ENCODE data around the gene SMIM12. TPM values are rescaled to one million over a fixed set of nuclear protein-coding genes. Genes with fewer than 3 reads are reported as not detected.

The SMIM12 gene
- total and polyA plus RNA-seq, 7 donors = 18.0 to 63.1 (median 25.3) TPM

DNA sequence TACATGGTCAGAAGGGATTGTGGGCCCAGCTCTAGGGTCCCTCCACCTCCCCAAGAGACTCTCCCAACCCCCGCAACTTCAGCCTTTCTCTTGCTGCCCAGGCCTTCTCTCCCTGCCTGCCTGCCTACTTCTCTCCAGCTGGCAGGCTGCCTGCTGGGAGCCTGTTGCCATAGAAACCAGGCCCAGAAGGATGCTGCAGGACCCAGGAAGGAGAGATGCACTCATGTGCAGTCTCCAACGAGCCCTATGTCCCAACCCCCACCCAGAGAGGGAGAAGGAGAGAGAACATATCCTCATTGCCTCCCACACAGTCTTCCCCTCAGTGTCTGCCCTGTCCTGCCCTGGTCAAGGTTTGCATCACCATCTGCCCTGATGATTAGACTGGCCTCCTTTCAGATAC is 10.8 kb upstream of the SMIM12 start:
- Histone ChIP-seq H3K27ac (no peak overlapping the region), H3K4me3 (no peak overlapping the region), H3K27me3 (peaks cover 0 to 15% (median 0%) of the 10 kb centered on the region in 3 donors), H3K4me1 (peaks cover 0 to 17% (median 10%) of the 10 kb centered on the region in 4 donors), H3K36me3 (no peaks in the 10 kb centered on the region), H3K9me3 (no peaks in the 10 kb centered on the region)
- TF ChIP-seq, protein P1, sequence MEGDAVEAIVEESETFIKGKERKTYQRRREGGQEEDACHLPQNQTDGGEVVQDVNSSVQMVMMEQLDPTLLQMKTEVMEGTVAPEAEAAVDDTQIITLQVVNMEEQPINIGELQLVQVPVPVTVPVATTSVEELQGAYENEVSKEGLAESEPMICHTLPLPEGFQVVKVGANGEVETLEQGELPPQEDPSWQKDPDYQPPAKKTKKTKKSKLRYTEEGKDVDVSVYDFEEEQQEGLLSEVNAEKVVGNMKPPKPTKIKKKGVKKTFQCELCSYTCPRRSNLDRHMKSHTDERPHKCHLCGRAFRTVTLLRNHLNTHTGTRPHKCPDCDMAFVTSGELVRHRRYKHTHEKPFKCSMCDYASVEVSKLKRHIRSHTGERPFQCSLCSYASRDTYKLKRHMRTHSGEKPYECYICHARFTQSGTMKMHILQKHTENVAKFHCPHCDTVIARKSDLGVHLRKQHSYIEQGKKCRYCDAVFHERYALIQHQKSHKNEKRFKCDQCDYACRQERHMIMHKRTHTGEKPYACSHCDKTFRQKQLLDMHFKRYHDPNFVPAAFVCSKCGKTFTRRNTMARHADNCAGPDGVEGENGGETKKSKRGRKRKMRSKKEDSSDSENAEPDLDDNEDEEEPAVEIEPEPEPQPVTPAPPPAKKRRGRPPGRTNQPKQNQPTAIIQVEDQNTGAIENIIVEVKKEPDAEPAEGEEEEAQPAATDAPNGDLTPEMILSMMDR (IDR thresholded peaks at IDR 0.05) = no peak
- TF ChIP-seq EP300 (IDR thresholded peaks at IDR 0.05) = no peak
- TF ChIP-seq POLR2A (IDR thresholded peaks at IDR 0.05) = no peak
- no peak for TF ChIP-seq POLR2AphosphoS5 (IDR thresholded peaks at IDR 0.05)
- intact Hi-C loops (cut with DNase I) = no loop called here
- DNase-seq = no peak
- 49 to 63% methylated on average over 2 of the region's 2 CpGs for WGBS, 2 donors

DNA sequence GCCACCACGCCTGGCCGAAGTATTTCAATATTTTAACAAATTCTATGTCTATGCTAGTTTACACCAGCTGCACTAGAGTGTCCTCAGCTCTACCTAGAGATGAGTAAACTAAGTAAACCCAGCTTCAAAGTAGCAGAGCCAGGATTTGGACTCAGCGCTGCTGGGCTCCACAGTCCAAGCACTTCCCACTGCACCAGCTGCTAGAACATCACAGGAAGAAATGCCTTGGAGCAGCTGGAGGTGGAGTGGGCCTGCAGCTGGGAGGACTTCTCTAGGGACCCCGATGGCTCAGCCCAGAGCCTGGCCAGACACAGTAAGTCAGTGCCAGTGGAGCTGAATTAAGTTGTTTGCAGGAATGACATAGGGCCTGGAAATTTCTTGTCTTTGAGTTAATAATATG is 10.2 kb upstream of the SMIM12 start:
- no peak overlapping the region for H3K4me3 ChIP-seq
- peaks cover 0 to 19% (median 12%) of the 10 kb centered on the region in 4 donors for H3K4me1 ChIP-seq
- no peak for DNase-seq
- 91 to 92% methylated on average over 4 of the region's 4 CpGs for WGBS, 2 donors
- no peak overlapping the region for H3K27ac ChIP-seq
- intact Hi-C loops (cut with DNase I) = loop anchor here (5.0 kb wide), 2 partner anchors 82 to 113 kb away; no protein-coding TSS in a partner anchor
- no peak for TF ChIP-seq POLR2AphosphoS5 (IDR thresholded peaks at IDR 0.05)
- TF ChIP-seq, protein P1 (IDR thresholded peaks at IDR 0.05) = no peak
- no peak for TF ChIP-seq POLR2A (IDR thresholded peaks at IDR 0.05)
- no peak for TF ChIP-seq EP300 (IDR thresholded peaks at IDR 0.05)
- no peaks in the 10 kb centered on the region for H3K36me3 ChIP-seq
- peaks cover 0 to 8% (median 0%) of the 10 kb centered on the region in 3 donors for H3K27me3 ChIP-seq
- H3K9me3 ChIP-seq = no peaks in the 10 kb centered on the region

DNA sequence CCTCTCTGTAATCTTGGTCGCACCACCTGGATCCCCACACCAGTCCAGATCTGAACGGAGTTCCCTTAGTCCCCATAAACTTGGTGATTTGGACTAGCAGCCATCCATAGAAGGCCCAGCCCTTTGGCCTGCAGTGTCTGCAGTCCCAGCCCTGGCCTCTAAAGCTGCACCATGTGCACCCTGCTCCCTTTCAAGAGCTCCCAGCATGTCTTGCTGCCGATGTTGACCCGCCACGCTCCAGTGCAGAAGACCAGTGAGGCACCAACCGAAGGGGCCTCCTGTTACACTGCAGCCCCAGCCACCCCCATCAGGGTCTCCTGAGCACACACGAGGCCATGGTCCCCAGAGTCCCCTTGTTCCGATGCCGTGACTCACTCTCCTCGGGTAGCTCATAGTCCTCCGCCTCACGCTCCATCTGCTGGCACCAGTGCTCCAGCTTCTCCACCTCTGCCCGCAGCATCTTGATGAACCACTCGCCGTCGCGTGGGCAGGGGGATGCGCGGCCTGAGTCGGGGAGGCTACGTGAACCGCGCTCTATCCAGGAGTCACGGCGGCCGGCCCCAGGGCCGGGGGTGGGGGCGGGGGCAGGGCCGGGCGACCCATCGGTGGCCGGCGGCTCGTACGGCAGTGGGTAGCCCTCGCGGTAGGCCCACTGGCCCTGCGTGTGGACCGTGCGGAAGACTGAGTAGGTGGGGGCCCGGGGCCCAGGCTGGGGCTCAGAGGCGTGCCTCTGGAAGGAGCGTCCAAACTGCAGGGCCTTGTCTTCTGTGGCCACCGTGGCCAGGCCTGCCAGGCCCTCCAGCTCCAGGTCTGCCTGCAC is 8.9 kb upstream of the SMIM12 start:
- Histone ChIP-seq H3K4me3 (no peak overlapping the region), H3K27ac (no peak overlapping the region), H3K4me1 (peaks cover 0 to 19% (median 12%) of the 10 kb centered on the region in 4 donors), H3K27me3 (no peaks in the 10 kb centered on the region), H3K36me3 (no peaks in the 10 kb centered on the region), H3K9me3 (no peaks in the 10 kb centered on the region)
- 94 to 95% methylated on average over 44 of the region's 44 CpGs for WGBS, 2 donors
- intact Hi-C loops (cut with DNase I) = loop anchor here (5.0 kb wide), 2 partner anchors 81 to 114 kb away; no protein-coding TSS in a partner anchor
- DNase-seq = no peak
- TF ChIP-seq EP300 (IDR thresholded peaks at IDR 0.05) (no peak), POLR2A (IDR thresholded peaks at IDR 0.05) (no peak), POLR2AphosphoS5 (IDR thresholded peaks at IDR 0.05) (no peak)
- TF ChIP-seq, protein P1 (IDR thresholded peaks at IDR 0.05) = no peak

- TF ChIP-seq POLR2AphosphoS5 (IDR thresholded peaks at IDR 0.05) (no peak), EP300 (IDR thresholded peaks at IDR 0.05) (no peak), POLR2A (IDR thresholded peaks at IDR 0.05) (no peak)
- TF ChIP-seq, protein P1 (IDR thresholded peaks at IDR 0.05) = no peak
- H3K27ac ChIP-seq = no peak overlapping the region
- no peak overlapping the region for H3K4me3 ChIP-seq
- H3K4me1 ChIP-seq = peaks cover 0 to 19% (median 12%) of the 10 kb centered on the region in 4 donors
- no peaks in the 10 kb centered on the region for H3K9me3 ChIP-seq
- no peak for DNase-seq
- 67 to 91% methylated on average over 6 of the region's 6 CpGs for WGBS, 2 donors
- intact Hi-C loops (cut with DNase I) = loop anchor here (5.0 kb wide), 2 partner anchors 80 to 115 kb away; no protein-coding TSS in a partner anchor
- no peaks in the 10 kb centered on the region for H3K36me3 ChIP-seq
- H3K27me3 ChIP-seq = no peaks in the 10 kb centered on the region
These were observed 7.9 kb upstream of the SMIM12 start for GRCh38 chr1:34867415-34867814.
